PC-3 (cell line): Measurements from ENCODE around the gene OGFOD3. TPM values are rescaled to one million over a fixed set of nuclear protein-coding genes. Genes with fewer than 3 reads are reported as not detected.

Experiments used
- ATAC-seq: fragments of 200-7000 bp; cut with Tn5 transposase; 2 replicates; pipeline ENCODE4 v1.9.1; 2020; ENCODE audit warnings: mild to moderate bottlenecking, moderate library complexity
- BruUV-seq: library from RNA; stranded (reverse); fragments of 400-500 nt; replicated peaks from 2 replicates; lab custom pipeline; 2021; lab: Mats Ljungman, UMichigan
- CTCF ChIA-PET: fragments of 300-600 bp; sonication (Branson Sonifier 250); formaldehyde crosslinking; loops from one replicate; lab custom pipeline; 2022; ENCODE audit warnings: antibody characterized with exemption; lab: Charles Lee
- POLR2A ChIA-PET: fragments of 300-600 bp; sonication (Branson Sonifier 250); formaldehyde crosslinking; loops from one replicate; lab custom pipeline; 2022; ENCODE audit warnings: antibody characterized with exemption; ENCODE audit not compliant: unreplicated experiment; lab: Charles Lee
- DNase-seq: peaks from one replicate; pipeline ENCODE4 v3.0.0-alpha.2; 2015
- H2AFZ ChIP-seq: fragments of 300-600 bp; sonication (generic); 2 replicates; pipeline ENCODE4 v1.6.0; 2016; ENCODE audit warnings: antibody characterized with exemption, low read length
- H3F3A ChIP-seq: fragments of 300-600 bp; sonication (generic); one replicate; pipeline ENCODE4 v1.6.0; 2017; ENCODE audit warnings: antibody characterized with exemption, low read length, control low read depth, mild to moderate bottlenecking; ENCODE audit not compliant: unreplicated experiment
- H3K27ac ChIP-seq: fragments of 300-600 bp; sonication (generic); 2 replicates; pipeline ENCODE4 v1.5.1; 2016; ENCODE audit warnings: mild to moderate bottlenecking, low read length
- H3K27me3 ChIP-seq: fragments of 300-600 bp; sonication (generic); 2 replicates; pipeline ENCODE4 v1.6.1; 2016; ENCODE audit warnings: low read length, mixed read lengths
- H3K36me3 ChIP-seq: fragments of 300-600 bp; sonication (generic); 2 replicates; pipeline ENCODE4 v1.6.1; 2016; ENCODE audit warnings: low read depth, mixed run types, low read length, mixed read lengths
- H3K4me1 ChIP-seq: fragments of 300-600 bp; sonication (generic); 2 replicates; pipeline ENCODE4 v1.5.1; 2016; ENCODE audit warnings: low read length; ENCODE audit not compliant: insufficient read depth
- H3K4me2 ChIP-seq: fragments of 300-600 bp; sonication (generic); 2 replicates; pipeline ENCODE4 v1.6.0; 2016; ENCODE audit warnings: low read length
- H3K4me3 ChIP-seq: fragments of 300-600 bp; sonication (generic); 2 replicates; pipeline ENCODE4 v1.5.1; 2016; ENCODE audit warnings: mild to moderate bottlenecking, low read length, mixed read lengths
- H3K79me2 ChIP-seq: fragments of 300-600 bp; sonication (generic); 2 replicates; pipeline ENCODE4 v1.6.1; 2017; ENCODE audit warnings: low read length, mixed read lengths
- H3K9ac ChIP-seq: fragments of 300-600 bp; sonication (generic); 2 replicates; pipeline ENCODE4 v1.6.0; 2016; ENCODE audit warnings: mild to moderate bottlenecking, low read length
- H3K9me2 ChIP-seq: fragments of 300-600 bp; sonication (generic); replicated peaks from 2 replicates; pipeline ENCODE4 v1.6.1; 2016; ENCODE audit warnings: mixed run types, low read length, mixed read lengths
- H3K9me3 ChIP-seq: fragments of 300-600 bp; sonication (generic); 2 replicates; pipeline ENCODE4 v1.6.1; 2016; ENCODE audit warnings: low read length, mixed read lengths
- H4K20me1 ChIP-seq: fragments of 300-600 bp; sonication (generic); 2 replicates; pipeline ENCODE4 v1.6.1; 2016; ENCODE audit warnings: low read length, mixed read lengths
- CTCF ChIP-seq: fragments of 300-600 bp; sonication (generic); conservative IDR thresholded peaks from 2 replicates; pipeline ENCODE4 v1.5.1; 2017; ENCODE audit warnings: antibody characterized with exemption, low read depth, mild to moderate bottlenecking, low read length
- EZH2 ChIP-seq: fragments of 300-600 bp; sonication (generic); IDR thresholded peaks from one replicate; pipeline ENCODE4 v1.6.1; 2017; ENCODE audit warnings: antibody characterized with exemption, mild to moderate bottlenecking, low read length; ENCODE audit not compliant: unreplicated experiment
- EZH2phosphoT487 ChIP-seq: fragments of 300-600 bp; sonication (generic); IDR thresholded peaks from 2 replicates; pipeline ENCODE4 v1.6.1; 2018; ENCODE audit warnings: mild to moderate bottlenecking, antibody characterized with exemption, low read length, borderline replicate concordance
- intact Hi-C: fragments of 100-400 bp; cut with micrococcal nuclease; formaldehyde crosslinking; loops from 2 replicates; pipeline ENCODE4 v1.9.0; 2023
- total RNA-seq: library from RNA; depleted of rRNA; stranded (reverse); fragments of >200 nt; gene quantifications from 2 replicates; pipeline ENCODE4 v1.2.3, GENCODE V29; 2014

The OGFOD3 gene
- total RNA-seq, 1 experiment from 2014 or later, result 56.1 TPM

GRCh38 chr17:82371333-82372248 lies 46.8 kb downstream of the OGFOD3 start, which contains the start of gene UTS2R:
Gene UTS2R, plus strand, starts transcription at chr17:82371765. Its CDS starts 2,560 bp downstream, at chr17:82374325.
- DNase-seq (no peak), ATAC-seq (no peak)
- TF ChIP-seq CTCF, result no peak
- Histone ChIP-seq H3F3A (no peaks in the 10 kb centered on the region), H3K9me3 (no peaks in the 10 kb centered on the region), H3K9me2 (no peaks in the 10 kb centered on the region), H3K27me3 (no peaks in the 10 kb centered on the region), H2AFZ (peak within 1 kb of the TSS; percentile 90), H3K9ac (no peak within 1 kb of the TSS), H3K4me1 (peaks cover 6% of the 10 kb centered on the region; the same call in 1 of the 2 replicates), H3K4me2 (peak within 1 kb of the TSS; percentile 90), H3K27ac (no peak within 1 kb of the TSS), H3K4me3 (peak within 1 kb of the TSS; percentile 68), H3K79me2 (no peaks in the 10 kb centered on the region), H3K36me3 (no peaks in the 10 kb centered on the region), H4K20me1 (no peaks in the 10 kb centered on the region)
- ChIA-PET POLR2A (no interaction called here), CTCF (no interaction called here)
- intact Hi-C loops, result no loop called here
- BruUV-seq, result no TSS peak

GRCh38 chr17:82370471-82371332 lies 47.7 kb downstream of the OGFOD3 start:
- intact Hi-C loops, result no loop called here
- Histone ChIP-seq H3K27ac (no peak overlapping the region), H3K4me1 (peaks cover 6% of the 10 kb centered on the region; the same call in 1 of the 2 replicates), H3K27me3 (no peaks in the 10 kb centered on the region), H3K4me2 (peak overlapping the region; percentile 90), H3K36me3 (no peaks in the 10 kb centered on the region), H3K9me2 (no peaks in the 10 kb centered on the region), H2AFZ (peak overlapping the region; percentile 90), H3K9ac (no peak overlapping the region), H3K79me2 (no peaks in the 10 kb centered on the region), H3K4me3 (peak overlapping the region; percentile 68), H3F3A (no peaks in the 10 kb centered on the region), H3K9me3 (no peaks in the 10 kb centered on the region), H4K20me1 (no peaks in the 10 kb centered on the region)
- TF ChIP-seq CTCF (no peak), EZH2phosphoT487 (no peak), EZH2 (no peak)
- POLR2A ChIA-PET, result interaction anchor here (0.6 kb wide), 1 partner anchor 216 kb away, joined by 3 read pairs; no protein-coding TSS in a partner anchor
- CTCF ChIA-PET, result interaction anchor here (0.6 kb wide), 1 partner anchor 125 kb away, joined by 3 read pairs; no protein-coding TSS in a partner anchor
- no TSS peak for BruUV-seq
- ATAC-seq, result peak; percentile 59
- peak; percentile 8 for DNase-seq
